Prostate gland (tissue), 2 donors: ENCODE results near the gene CAPN11.

Experiments used
- CTCF ChIP-seq, 4 experiments: fragments of 200-600 bp in 2 of 4; fragments of 450-650 bp in 2 of 4; sonication (generic) in 2 of 4; IDR thresholded peaks; 1 replicate in 3 of 4; 2 replicates in 1 of 4; pipeline ENCODE4 v1.5.1; 2016 to 2019; ENCODE audit warnings: antibody characterized with exemption in 4 of 4, mild to moderate bottlenecking in 2 of 4, moderate library complexity in 2 of 4
- POLR2A ChIP-seq: fragments of 450-650 bp; IDR thresholded peaks from one replicate; pipeline ENCODE4 v1.6.1; 2016; ENCODE audit warnings: antibody characterized with exemption, mild to moderate bottlenecking
- POLR2AphosphoS5 ChIP-seq: sonication (generic); formaldehyde crosslinking; IDR thresholded peaks from one replicate; pipeline ENCODE4 v1.6.1; 2017; ENCODE audit warnings: antibody characterized with exemption

- TF ChIP-seq CTCF (IDR thresholded peaks at IDR 0.05) (no peak), POLR2A (no peak), POLR2AphosphoS5 (no peak)
Measured at GRCh38 chr6:44161997-44162338, 3.3 kb downstream of the CAPN11 start.
